HG02943 (cell line): ENCODE data around the gene SCNN1A.

Experiments used
- ATAC-seq: cut with Tn5 transposase; IDR thresholded peaks from one replicate; pipeline ENCODE4 v1.9.1; 2021; ENCODE audit warnings: mild to moderate bottlenecking, low read depth, moderate library complexity; ENCODE audit not compliant: unreplicated experiment

Gene SCNN1A

DNA sequence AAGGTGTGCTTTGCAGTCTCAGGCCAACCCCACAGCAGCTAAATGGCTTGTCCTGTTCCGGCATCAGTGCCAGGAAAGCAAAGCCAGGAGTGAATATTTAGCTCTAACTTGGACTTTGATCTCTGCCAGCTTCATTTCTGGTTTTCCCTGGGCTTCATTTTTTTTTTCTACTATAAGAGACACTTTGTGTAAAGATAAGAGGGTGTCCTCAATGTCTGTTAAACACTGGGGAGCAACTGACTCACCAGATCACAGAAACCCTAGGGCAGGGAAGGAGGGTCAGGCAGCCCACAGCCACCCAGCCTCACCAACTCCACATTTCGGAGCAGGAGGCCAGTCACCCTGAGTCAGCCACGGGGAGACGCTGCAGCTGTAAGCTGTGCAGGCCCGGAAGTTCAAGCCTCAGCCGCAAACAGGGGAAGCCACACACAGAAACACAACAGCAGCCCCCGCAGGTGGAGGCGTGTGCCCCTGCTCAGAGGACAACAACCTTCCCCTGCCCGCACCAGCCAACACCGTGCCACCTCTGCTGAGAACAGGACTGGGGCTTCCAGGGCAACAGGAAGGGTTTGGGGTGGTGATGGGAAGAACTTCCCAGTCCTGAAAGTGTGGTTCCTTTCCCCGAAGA lies 39.8 kb downstream of the SCNN1A start:
- ATAC-seq: peak; percentile 61

- no peak for ATAC-seq
Measured at GRCh38 chr12:6334940-6335450, 40.4 kb downstream of the SCNN1A start.

DNA sequence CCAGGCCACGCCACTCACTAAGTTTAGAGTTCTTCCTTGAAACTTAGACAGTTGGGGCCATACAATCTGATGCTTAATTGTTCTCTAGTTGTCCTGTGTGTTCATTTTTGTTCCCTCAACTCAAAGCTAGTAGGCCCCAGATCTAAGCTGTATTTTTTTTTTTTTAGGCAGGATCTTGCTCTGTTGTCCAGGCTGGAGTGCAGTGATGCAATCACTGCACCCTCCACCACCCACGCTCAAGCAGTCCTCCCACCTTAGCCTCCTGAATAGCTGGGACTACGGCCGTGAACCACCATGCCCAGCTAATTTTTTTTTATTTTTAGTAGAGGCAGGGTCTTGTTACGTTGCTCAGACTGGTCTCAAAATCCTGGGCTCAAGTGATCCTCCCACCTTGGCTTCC lies 41.0 kb downstream of the SCNN1A start:
- no peak for ATAC-seq

DNA sequence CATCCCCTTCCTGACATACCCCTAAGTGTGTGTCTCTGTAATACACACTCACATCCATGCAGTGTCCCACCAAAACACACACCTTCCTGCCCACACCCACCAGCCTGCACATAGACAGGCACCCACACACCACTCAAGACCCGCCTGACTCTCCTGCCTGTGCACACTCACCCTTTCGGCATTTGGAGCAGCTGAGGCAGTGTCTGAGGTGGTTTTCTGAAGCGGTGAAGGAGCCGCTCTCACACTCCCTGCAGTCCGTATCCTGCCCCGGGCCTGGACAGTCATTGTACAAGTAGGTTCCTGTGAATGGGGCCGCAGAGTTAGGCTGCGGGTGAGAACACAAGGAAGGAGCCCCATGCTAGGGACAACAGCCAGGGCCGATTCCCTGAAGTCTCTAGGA lies 41.8 kb downstream of the SCNN1A start:
- no peak for ATAC-seq

DNA sequence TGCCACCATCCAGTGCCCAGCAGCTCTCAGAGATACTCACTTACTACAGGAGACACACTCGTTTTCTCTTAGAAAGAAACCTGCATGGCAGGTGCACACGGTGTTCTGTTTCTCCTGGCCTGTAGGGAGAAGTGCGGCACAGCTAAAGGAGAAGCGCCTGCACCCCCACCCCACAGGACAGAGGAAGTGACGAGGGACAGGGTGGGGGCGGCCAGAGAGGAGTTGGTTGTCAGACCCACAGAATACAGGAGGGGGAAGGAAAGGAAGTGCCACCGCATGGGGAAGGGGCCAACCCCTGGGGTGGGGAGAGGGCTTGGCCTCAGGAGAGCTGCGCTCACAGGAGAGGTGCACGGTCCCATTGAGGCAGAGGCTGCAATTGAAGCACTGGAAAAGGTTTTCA lies 42.3 kb downstream of the SCNN1A start:
- ATAC-seq: no peak

- ATAC-seq: no peak
Measured at GRCh38 chr12:6332459-6332858, 42.9 kb downstream of the SCNN1A start.

- ATAC-seq: no peak
Measured at GRCh38 chr12:6330999-6331714, 44.2 kb downstream of the SCNN1A start.

- no peak for ATAC-seq
Measured at GRCh38 chr12:6330192-6330591, 45.2 kb downstream of the SCNN1A start.

- ATAC-seq: no peak
Measured at GRCh38 chr12:6329703-6330064, 45.7 kb downstream of the SCNN1A start.

DNA sequence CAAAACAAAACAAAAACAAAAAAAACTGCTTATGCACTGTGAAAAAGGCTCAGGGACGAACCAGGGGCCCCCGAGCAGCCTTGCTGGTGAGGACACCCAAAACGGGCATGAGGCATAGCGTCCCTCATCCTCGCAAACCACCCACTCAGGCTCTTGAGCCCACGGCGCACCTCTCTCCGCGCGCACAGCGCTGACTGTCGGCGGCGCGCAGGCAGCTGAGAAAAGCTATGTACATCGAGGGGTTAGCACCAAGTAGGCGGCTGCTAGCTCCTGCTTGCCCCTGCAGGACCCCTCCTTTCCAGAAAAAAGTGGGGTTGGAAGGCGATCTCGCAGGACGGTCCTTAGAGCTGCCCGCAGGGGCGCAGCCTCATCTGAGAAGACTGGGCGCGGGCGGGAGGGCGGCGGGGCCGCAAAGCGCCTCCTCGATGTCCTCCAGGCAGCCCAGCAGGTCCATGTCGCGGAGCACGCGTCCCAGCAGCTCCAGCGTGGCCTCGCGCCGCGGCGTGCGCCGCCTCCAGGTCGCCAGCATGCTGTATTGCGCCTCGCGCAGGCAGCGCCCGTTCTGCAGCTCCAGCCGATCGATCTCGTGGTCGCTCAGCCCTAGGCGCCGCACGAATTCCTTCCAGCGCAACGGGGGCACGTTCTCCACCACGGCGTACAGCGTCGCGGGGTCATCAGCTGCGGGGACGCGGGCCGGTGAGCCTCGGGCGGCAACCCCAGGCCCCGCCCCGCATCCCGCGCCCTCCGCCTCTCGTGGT lies 46.2 kb downstream of the SCNN1A start:
- no peak for ATAC-seq

DNA sequence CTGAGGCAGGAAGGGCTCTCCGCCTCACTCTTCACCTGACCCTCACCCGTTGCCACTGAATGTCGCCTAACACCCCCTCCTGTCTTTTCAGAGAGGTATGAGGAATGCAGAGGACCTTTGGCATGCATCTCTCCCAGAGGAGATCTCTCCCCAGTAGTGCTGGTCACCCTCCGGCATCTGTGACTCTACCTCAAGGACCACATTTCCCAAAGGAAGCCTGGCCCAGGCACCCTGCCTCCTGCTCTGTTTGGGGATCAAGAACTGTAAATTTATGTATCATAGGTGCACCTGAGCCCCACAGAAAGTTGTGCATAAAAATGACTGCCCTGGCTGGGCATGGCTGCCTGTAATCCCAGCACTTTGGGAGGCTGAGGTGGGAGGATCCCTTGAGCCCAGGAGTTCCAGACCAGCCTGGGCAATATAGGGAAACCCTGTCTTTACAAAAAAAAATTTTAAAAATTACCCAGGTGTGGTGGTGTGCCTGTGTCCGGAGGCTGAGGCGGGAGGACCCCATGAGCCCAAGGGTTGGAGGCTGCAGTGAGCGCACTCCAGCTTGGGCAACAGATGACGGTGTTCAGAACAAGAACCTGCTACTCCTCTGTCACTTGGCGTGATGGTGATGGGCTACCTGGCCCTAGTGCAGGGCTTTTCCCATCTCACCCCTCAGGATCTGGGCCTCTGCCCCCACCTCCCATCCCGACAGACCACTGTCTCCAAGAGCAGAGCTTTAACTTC lies 47.2 kb downstream of the SCNN1A start:
- ATAC-seq: no peak

- ATAC-seq: no peak
Measured at GRCh38 chr12:6327229-6328041, 47.9 kb downstream of the SCNN1A start.

DNA sequence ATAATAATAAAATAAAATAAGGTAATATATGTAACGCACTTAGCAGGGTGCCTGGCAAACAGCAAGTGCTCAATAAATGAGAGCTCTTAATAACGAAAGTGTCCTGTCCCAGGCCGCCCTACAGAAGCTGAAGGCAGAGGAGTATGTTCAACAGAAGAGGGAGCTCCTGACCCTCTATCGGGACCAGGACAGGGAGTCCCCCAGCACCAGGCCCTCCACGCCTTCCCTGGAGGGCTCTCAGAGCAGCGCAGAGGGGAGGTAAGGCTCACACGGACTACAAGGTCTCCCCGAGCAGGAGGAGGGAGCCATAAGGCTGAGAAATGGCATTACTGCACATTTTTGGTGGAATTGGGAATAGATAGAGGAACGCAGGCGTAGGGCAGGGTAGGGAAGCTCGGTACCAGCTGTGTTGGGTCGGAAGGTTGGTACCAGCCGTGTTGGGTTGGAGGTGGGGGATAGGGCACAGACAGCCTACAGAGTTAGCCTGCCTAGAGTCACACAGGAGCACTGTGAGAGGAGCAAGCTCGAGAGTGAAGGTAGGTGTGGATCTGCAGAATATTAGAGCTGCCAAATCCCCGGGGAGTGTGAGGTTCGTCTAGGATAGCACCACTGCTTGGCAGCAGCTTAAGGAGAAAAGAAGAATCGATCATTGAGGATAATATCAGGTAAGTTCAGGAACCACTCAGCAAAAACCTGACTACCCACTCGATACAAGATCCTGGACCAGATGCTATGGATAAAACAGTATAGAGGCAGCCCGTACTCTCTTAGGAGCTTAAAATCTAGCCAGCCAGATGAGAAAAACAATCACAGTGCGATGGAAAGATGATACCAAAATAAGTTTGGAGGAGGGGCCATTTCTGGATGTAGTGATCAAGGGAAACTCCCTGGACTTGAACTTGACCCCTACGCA lies 48.8 kb downstream of the SCNN1A start:
- ATAC-seq: no peak

- ATAC-seq: no peak
Measured at GRCh38 chr12:6324936-6325750, 50.2 kb downstream of the SCNN1A start.

- no peak for ATAC-seq
Measured at GRCh38 chr12:6323995-6324711, 51.2 kb downstream of the SCNN1A start.

GRCh38 chr12:6323340-6323994 lies 51.9 kb downstream of the SCNN1A start:
- peak; percentile 63 for ATAC-seq

DNA sequence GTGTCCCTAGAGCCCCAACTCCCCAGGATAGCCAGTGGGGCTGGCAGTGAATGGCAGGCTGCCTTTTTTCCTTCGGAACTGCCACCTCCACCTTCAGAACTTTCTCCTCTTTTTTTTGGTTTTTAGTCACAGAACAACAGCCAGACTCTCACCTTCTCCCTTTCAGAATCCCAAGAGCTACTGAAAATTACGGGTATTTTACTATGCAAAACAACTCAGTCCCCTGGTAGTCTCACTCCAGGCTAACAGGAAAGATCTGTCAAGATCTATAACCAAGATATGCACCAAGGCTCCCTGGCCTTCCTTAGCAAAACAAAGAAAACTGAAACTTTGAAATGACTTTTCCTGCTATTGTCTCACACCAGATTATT lies 52.4 kb downstream of the SCNN1A start:
- ATAC-seq: no peak
